Osteocyte (in vitro differentiated cells): Measurements from ENCODE around the gene ABCG2. TPM values are rescaled to one million over a fixed set of nuclear protein-coding genes. Genes with fewer than 3 reads are reported as not detected.

Experiments used
- DNase-seq: peaks from one replicate; pipeline ENCODE4 v3.0.0; 2021; ENCODE audit warnings: mixed read lengths; ENCODE audit not compliant: unreplicated experiment; ENCODE audit errors: extremely low spot score
- H3K27ac Mint-ChIP-seq: one replicate; pipeline ENCODE4 v1.8.0; 2021; ENCODE audit warnings: mild to moderate bottlenecking, mixed read lengths; ENCODE audit not compliant: unreplicated experiment
- H3K27me3 Mint-ChIP-seq: one replicate; pipeline ENCODE4 v1.8.0; 2021; ENCODE audit warnings: mixed read lengths; ENCODE audit not compliant: unreplicated experiment
- H3K36me3 Mint-ChIP-seq: one replicate; pipeline ENCODE4 v1.8.0; 2021; ENCODE audit warnings: mixed read lengths; ENCODE audit not compliant: unreplicated experiment
- H3K4me1 Mint-ChIP-seq: one replicate; pipeline ENCODE4 v1.8.0; 2021; ENCODE audit warnings: mixed read lengths; ENCODE audit not compliant: unreplicated experiment
- H3K4me3 Mint-ChIP-seq: one replicate; pipeline ENCODE4 v1.8.0; 2021; ENCODE audit warnings: mild to moderate bottlenecking, moderate library complexity, mixed read lengths; ENCODE audit not compliant: unreplicated experiment
- H3K9me3 Mint-ChIP-seq: one replicate; pipeline ENCODE4 v1.8.0; 2021; ENCODE audit warnings: mixed read lengths; ENCODE audit not compliant: unreplicated experiment
- CTCF ChIP-seq: fragments of 200-600 bp; sonication (generic); IDR thresholded peaks from 2 replicates; pipeline ENCODE4 v1.5.0; 2021; ENCODE audit warnings: antibody characterized with exemption, mild to moderate bottlenecking, moderate library complexity
- total RNA-seq: library from RNA; stranded (reverse); gene quantifications from 2 replicates; pipeline ENCODE4 v1.2.1, GENCODE V29; 2021

The ABCG2 gene
- total RNA-seq, 1 donor from 2014 or later, result 0.24 TPM

GRCh38 chr4:88090898-88091297, 67.5 kb downstream of the ABCG2 start:
- no peaks in the 10 kb centered on the region for H3K4me1 Mint-ChIP-seq
- no peaks in the 10 kb centered on the region for H3K36me3 Mint-ChIP-seq
- no peak overlapping the region for H3K27ac Mint-ChIP-seq

GRCh38 chr4:88087004-88087403, 71.4 kb downstream of the ABCG2 start:
- no peak for DNase-seq
- Mint-ChIP-seq H3K27me3 (peaks cover 2% of the 10 kb centered on the region), H3K27ac (no peak overlapping the region), H3K9me3 (no peaks in the 10 kb centered on the region), H3K36me3 (no peaks in the 10 kb centered on the region), H3K4me3 (no peak overlapping the region), H3K4me1 (no peaks in the 10 kb centered on the region)
- no peak for TF ChIP-seq CTCF

More at GRCh38 chr4:88090898-88091297, 67.5 kb downstream of the ABCG2 start:
- peaks cover 2% of the 10 kb centered on the region for H3K27me3 Mint-ChIP-seq
- H3K9me3 Mint-ChIP-seq, result no peaks in the 10 kb centered on the region
- no peak overlapping the region for H3K4me3 Mint-ChIP-seq
- no peak for TF ChIP-seq CTCF
- no peak for DNase-seq

- Mint-ChIP-seq H3K9me3 (no peaks in the 10 kb centered on the region), H3K36me3 (peaks cover 18% of the 10 kb centered on the region), H3K4me3 (no peak overlapping the region), H3K27ac (no peak overlapping the region), H3K4me1 (no peaks in the 10 kb centered on the region), H3K27me3 (no peaks in the 10 kb centered on the region)
- no peak for TF ChIP-seq CTCF
- no peak for DNase-seq
These were observed 77.8 kb downstream of the ABCG2 start for GRCh38 chr4:88080626-88081025.

- DNase-seq, result no peak
- no peak for TF ChIP-seq CTCF
- H3K9me3 Mint-ChIP-seq, result no peaks in the 10 kb centered on the region
- H3K27me3 Mint-ChIP-seq, result no peaks in the 10 kb centered on the region
- no peak overlapping the region for H3K27ac Mint-ChIP-seq
- no peak overlapping the region for H3K4me3 Mint-ChIP-seq
- peaks cover 30% of the 10 kb centered on the region for H3K36me3 Mint-ChIP-seq
- H3K4me1 Mint-ChIP-seq, result no peaks in the 10 kb centered on the region
These were observed 79.9 kb downstream of the ABCG2 start for GRCh38 chr4:88078579-88078978.

- peaks cover 31% of the 10 kb centered on the region for H3K36me3 Mint-ChIP-seq
- no peak for DNase-seq
- no peaks in the 10 kb centered on the region for H3K27me3 Mint-ChIP-seq
- TF ChIP-seq CTCF, result no peak
- H3K9me3 Mint-ChIP-seq, result no peaks in the 10 kb centered on the region
- H3K4me1 Mint-ChIP-seq, result no peaks in the 10 kb centered on the region
- no peak overlapping the region for H3K4me3 Mint-ChIP-seq
- no peak overlapping the region for H3K27ac Mint-ChIP-seq
These were observed 80.4 kb downstream of the ABCG2 start for GRCh38 chr4:88077911-88078524.
